Uterus (tissue), 2 donors: ENCODE data around the gene OR51B4.

ENCODE experiments used
- POLR2A ChIP-seq, 2 donors: fragments of 450-650 bp; IDR thresholded peaks; one replicate each; pipeline ENCODE4 v1.6.1; 2016; ENCODE audit warnings: antibody characterized with exemption in 2 of 2, mild to moderate bottlenecking in 1 of 2, moderate library complexity in 1 of 2
- TF ChIP-seq, protein P1 (sequence below), 4 experiments: fragments of 200-600 bp in 2 of 4; fragments of 450-650 bp in 2 of 4; sonication (generic) in 2 of 4; IDR thresholded peaks; one replicate each; pipeline ENCODE4 v1.5.1; 2016 to 2019; ENCODE audit warnings: antibody characterized with exemption in 4 of 4, mild to moderate bottlenecking in 2 of 4, moderate library complexity in 1 of 4

DNA sequence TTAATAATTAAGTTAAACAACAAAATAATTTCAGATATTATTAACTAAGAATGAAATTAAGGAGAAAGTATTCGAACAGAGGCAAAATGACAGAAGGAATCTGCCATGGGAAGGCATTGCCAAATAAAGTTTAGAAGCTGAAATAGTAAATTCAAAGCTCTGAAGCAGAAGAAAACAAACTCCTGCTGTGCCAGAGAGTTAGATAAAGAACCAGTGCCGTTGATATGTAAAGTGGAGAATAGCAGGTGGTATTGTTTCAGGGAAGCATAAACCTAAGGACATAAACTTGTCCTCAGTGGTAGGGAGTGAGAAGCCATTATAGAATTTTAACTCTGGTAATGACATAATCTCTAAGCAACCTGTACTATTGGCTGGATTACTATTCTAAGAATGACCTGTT, 44.5 kb downstream of the OR51B4 start:
- TF ChIP-seq, protein P1, sequence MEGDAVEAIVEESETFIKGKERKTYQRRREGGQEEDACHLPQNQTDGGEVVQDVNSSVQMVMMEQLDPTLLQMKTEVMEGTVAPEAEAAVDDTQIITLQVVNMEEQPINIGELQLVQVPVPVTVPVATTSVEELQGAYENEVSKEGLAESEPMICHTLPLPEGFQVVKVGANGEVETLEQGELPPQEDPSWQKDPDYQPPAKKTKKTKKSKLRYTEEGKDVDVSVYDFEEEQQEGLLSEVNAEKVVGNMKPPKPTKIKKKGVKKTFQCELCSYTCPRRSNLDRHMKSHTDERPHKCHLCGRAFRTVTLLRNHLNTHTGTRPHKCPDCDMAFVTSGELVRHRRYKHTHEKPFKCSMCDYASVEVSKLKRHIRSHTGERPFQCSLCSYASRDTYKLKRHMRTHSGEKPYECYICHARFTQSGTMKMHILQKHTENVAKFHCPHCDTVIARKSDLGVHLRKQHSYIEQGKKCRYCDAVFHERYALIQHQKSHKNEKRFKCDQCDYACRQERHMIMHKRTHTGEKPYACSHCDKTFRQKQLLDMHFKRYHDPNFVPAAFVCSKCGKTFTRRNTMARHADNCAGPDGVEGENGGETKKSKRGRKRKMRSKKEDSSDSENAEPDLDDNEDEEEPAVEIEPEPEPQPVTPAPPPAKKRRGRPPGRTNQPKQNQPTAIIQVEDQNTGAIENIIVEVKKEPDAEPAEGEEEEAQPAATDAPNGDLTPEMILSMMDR (IDR thresholded peaks at IDR 0.05): no peak
- no peak for TF ChIP-seq POLR2A (IDR thresholded peaks at IDR 0.05)
